Activated T-cell treated with anti-CD3 and anti-CD28 coated beads for 4 hours (primary cell): ENCODE results near the gene PITPNB.

Source experiments
- DNase-seq: peaks from one replicate; pipeline ENCODE4 v3.0.0-alpha.2; 2020

PITPNB gene

GRCh38 chr22:27853424-27853823 is 65.6 kb downstream of the PITPNB start:
- no peak for DNase-seq

GRCh38 chr22:27851974-27852746 is 66.9 kb downstream of the PITPNB start:
- DNase-seq = no peak

GRCh38 chr22:27850000-27850521 is 69.0 kb downstream of the PITPNB start:
- no peak for DNase-seq

- no peak for DNase-seq
Measured at GRCh38 chr22:27848005-27848404, 71.1 kb downstream of the PITPNB start.

GRCh38 chr22:27846910-27847309 is 72.1 kb downstream of the PITPNB start:
- no peak for DNase-seq

GRCh38 chr22:27846248-27846757 is 72.8 kb downstream of the PITPNB start:
- DNase-seq = no peak

- no peak for DNase-seq
Measured at GRCh38 chr22:27845644-27846043, 73.4 kb downstream of the PITPNB start.

GRCh38 chr22:27844656-27845591 is 74.1 kb downstream of the PITPNB start:
- DNase-seq = no peak

GRCh38 chr22:27844256-27844655 is 74.8 kb downstream of the PITPNB start:
- DNase-seq = no peak

- no peak for DNase-seq
Measured at GRCh38 chr22:27843441-27843840, 75.6 kb downstream of the PITPNB start.

GRCh38 chr22:27842669-27843431 is 76.2 kb downstream of the PITPNB start:
- DNase-seq = no peak

- no peak for DNase-seq
Measured at GRCh38 chr22:27842201-27842600, 76.9 kb downstream of the PITPNB start.

GRCh38 chr22:27840436-27840835 is 78.6 kb downstream of the PITPNB start:
- no peak for DNase-seq

GRCh38 chr22:27839057-27839660 is 79.9 kb downstream of the PITPNB start:
- DNase-seq = no peak

GRCh38 chr22:27836181-27836580 is 82.9 kb downstream of the PITPNB start:
- no peak for DNase-seq

- DNase-seq = no peak
Measured at GRCh38 chr22:27835446-27835845, 83.6 kb downstream of the PITPNB start.

GRCh38 chr22:27834364-27835185 is 84.5 kb downstream of the PITPNB start:
- DNase-seq = no peak

GRCh38 chr22:27833803-27834202 is 85.3 kb downstream of the PITPNB start:
- no peak for DNase-seq

GRCh38 chr22:27832606-27833005 is 86.5 kb downstream of the PITPNB start:
- no peak for DNase-seq

GRCh38 chr22:27829620-27830019 is 89.4 kb downstream of the PITPNB start:
- no peak for DNase-seq
